ENCODE results near the gene JUND. TPM values are rescaled to one million over a fixed set of nuclear protein-coding genes. Genes with fewer than 3 reads are reported as not detected.

JUND gene
- total RNA-seq, 2 experiments from 2014 or later, result 79.0 to 138 TPM

- intact Hi-C loops (cut with micrococcal nuclease; ENCODE audit: unreplicated experiment), result no loop called here
- H3K9me2 ChIP-seq (ENCODE audit: insufficient read depth, low read length), result no peaks in the 10 kb centered on the region
- DNase-seq (ENCODE audit: low spot score), result no peak
- ChIA-PET POLR2A (interaction anchor here (1.4 kb wide), 1 partner anchor 47 kb away, joined by 5 read pairs; no protein-coding TSS in a partner anchor), CTCF (ENCODE audit: unreplicated experiment) (no interaction called here)
- no TSS peak for BruUV-seq (replicated peaks)
- H3K36me3 ChIP-seq (ENCODE audit: insufficient read depth, low read length), result peaks cover 15% of the 10 kb centered on the region; the same call in 1 of the 2 replicates
- H3K79me2 ChIP-seq (ENCODE audit: insufficient read depth, low read depth, low read length), result peaks cover 15% of the 10 kb centered on the region; the same call in 1 of the 2 replicates
- no peak within 1 kb of the TSS for H3K4me2 ChIP-seq (ENCODE audit: low read length)
- H4K20me1 ChIP-seq (ENCODE audit: insufficient read depth, low read length), result peaks cover 10% of the 10 kb centered on the region
- no peak within 1 kb of the TSS for H2AFZ ChIP-seq (ENCODE audit: low read length)
- H3K4me3 ChIP-seq (ENCODE audit: low read depth, low read length, poor library complexity, severe bottlenecking), result no peak within 1 kb of the TSS
- TF ChIP-seq CTCF (conservative IDR thresholded peaks at IDR 0.05; ENCODE audit: low read length) (no peak), EZH2phosphoT487 (IDR thresholded peaks at IDR 0.05; ENCODE audit: borderline replicate concordance, low read depth, low read length) (no peak)
- H3K27ac ChIP-seq (ENCODE audit: low read depth, low read length, poor library complexity, severe bottlenecking), result no peak within 1 kb of the TSS
- H3K4me1 ChIP-seq (ENCODE audit: insufficient read depth, low read length, poor library complexity, severe bottlenecking), result peaks cover 13% of the 10 kb centered on the region
- H3K9me3 ChIP-seq (ENCODE audit: low read length), result no peaks in the 10 kb centered on the region
These were observed 7.1 kb downstream of the JUND start, which contains the start of gene IQCN for GRCh38 chr19:18274219-18274780. Gene IQCN, minus strand, starts transcription at chr19:18274452. Its CDS starts 4,974 bp downstream, at chr19:18269478.

GRCh38 chr19:18273561-18274218, 7.7 kb downstream of the JUND start:
- no peaks in the 10 kb centered on the region for H3K9me3 ChIP-seq (ENCODE audit: low read length)
- H2AFZ ChIP-seq (ENCODE audit: low read length), result no peak overlapping the region
- peaks cover 9% of the 10 kb centered on the region; the same call in 1 of the 2 replicates for H3K36me3 ChIP-seq (ENCODE audit: insufficient read depth, low read length)
- H3K4me2 ChIP-seq (ENCODE audit: low read length), result no peak overlapping the region
- DNase-seq (ENCODE audit: low spot score), result no peak
- H4K20me1 ChIP-seq (ENCODE audit: insufficient read depth, low read length), result peaks cover 5% of the 10 kb centered on the region
- CTCF ChIA-PET (ENCODE audit: unreplicated experiment), result no interaction called here
- H3K4me3 ChIP-seq (ENCODE audit: low read depth, low read length, poor library complexity, severe bottlenecking), result no peak overlapping the region
- intact Hi-C loops (cut with micrococcal nuclease; ENCODE audit: unreplicated experiment), result no loop called here
- TF ChIP-seq CTCF (conservative IDR thresholded peaks at IDR 0.05; ENCODE audit: low read length), result no peak
- TF ChIP-seq EZH2phosphoT487 (IDR thresholded peaks at IDR 0.05; ENCODE audit: borderline replicate concordance, low read depth, low read length), result no peak
- H3K27ac ChIP-seq (ENCODE audit: low read depth, low read length, poor library complexity, severe bottlenecking), result no peak overlapping the region
- no TSS peak for BruUV-seq (replicated peaks)
- peaks cover 9% of the 10 kb centered on the region; the same call in 1 of the 2 replicates for H3K79me2 ChIP-seq (ENCODE audit: insufficient read depth, low read depth, low read length)
- H3K9me2 ChIP-seq (ENCODE audit: insufficient read depth, low read length), result no peaks in the 10 kb centered on the region
- POLR2A ChIA-PET, result no interaction called here
- peaks cover 8% of the 10 kb centered on the region for H3K4me1 ChIP-seq (ENCODE audit: insufficient read depth, low read length, poor library complexity, severe bottlenecking)

- no TSS peak for BruUV-seq (replicated peaks)
- Histone ChIP-seq H2AFZ (ENCODE audit: low read length) (no peak overlapping the region), H3K9me3 (ENCODE audit: low read length) (no peaks in the 10 kb centered on the region), H3K4me2 (ENCODE audit: low read length) (no peak overlapping the region), H3K79me2 (ENCODE audit: insufficient read depth, low read depth, low read length) (no peaks in the 10 kb centered on the region), H3K9me2 (ENCODE audit: insufficient read depth, low read length) (no peaks in the 10 kb centered on the region), H3K4me1 (ENCODE audit: insufficient read depth, low read length, poor library complexity, severe bottlenecking) (no peaks in the 10 kb centered on the region), H3K36me3 (ENCODE audit: insufficient read depth, low read length) (no peaks in the 10 kb centered on the region), H4K20me1 (ENCODE audit: insufficient read depth, low read length) (no peaks in the 10 kb centered on the region; the same call in 1 of the 2 replicates), H3K4me3 (ENCODE audit: low read depth, low read length, poor library complexity, severe bottlenecking) (no peak overlapping the region), H3K27ac (ENCODE audit: low read depth, low read length, poor library complexity, severe bottlenecking) (no peak overlapping the region)
- intact Hi-C loops (cut with micrococcal nuclease; ENCODE audit: unreplicated experiment), result no loop called here
- TF ChIP-seq CTCF (conservative IDR thresholded peaks at IDR 0.05; ENCODE audit: low read length) (no peak), EZH2phosphoT487 (IDR thresholded peaks at IDR 0.05; ENCODE audit: borderline replicate concordance, low read depth, low read length) (no peak)
- ChIA-PET CTCF (ENCODE audit: unreplicated experiment) (no interaction called here), POLR2A (interaction anchor here (0.7 kb wide), 2 partner anchors 8 to 48 kb away, joined by 4 to 7 read pairs; no protein-coding TSS in a partner anchor)
- DNase-seq (ENCODE audit: low spot score), result no peak
These were observed 10.0 kb downstream of the JUND start for GRCh38 chr19:18271433-18271841.

Data from OCI-LY7 (cell line).